ENCODE measurements around the gene FMNL1. TPM values are rescaled to one million over a fixed set of nuclear protein-coding genes. Genes with fewer than 3 reads are reported as not detected.
A peak's percentile ranks its signal among the peaks of the same experiment; 100 is the strongest.
"Not testable (repeated sequence)": the region's sequence is repeated elsewhere in the genome, so short reads cannot be mapped to it uniquely, and the experiment has no call there.

FMNL1 gene
- total RNA-seq, 2 donors from 2014 or later = 280 to 380 TPM

- Mint-ChIP-seq H3K4me3 (no peak overlapping the region), H3K9me3 (no peaks in the 10 kb centered on the region), H3K27me3 (no peaks in the 10 kb centered on the region), H3K27ac (no peak overlapping the region), H3K4me1 (ENCODE audit: low read depth in 2 of 2) (no peaks in the 10 kb centered on the region), H3K36me3 (no peaks in the 10 kb centered on the region)
- ATAC-seq (no peak), DNase-seq (ENCODE audit: low spot score) (no peak)
These were observed 20.2 kb upstream of the FMNL1 start for GRCh38 chr17:45201457-45201856.

GRCh38 chr17:45201880-45202279 is 19.8 kb upstream of the FMNL1 start:
- H3K4me1 Mint-ChIP-seq (ENCODE audit: low read depth in 2 of 2); H3K36me3 Mint-ChIP-seq; H3K9me3 Mint-ChIP-seq; DNase-seq (ENCODE audit: low spot score); H3K27ac Mint-ChIP-seq; H3K27me3 Mint-ChIP-seq; ATAC-seq; H3K4me3 Mint-ChIP-seq: not testable (repeated sequence)

- Mint-ChIP-seq H3K36me3 (no peaks in the 10 kb centered on the region), H3K4me1 (ENCODE audit: low read depth in 2 of 2) (peaks cover 32 to 35% of the 10 kb centered on the region in 2 donors)
- peak; percentile 41 to 59 for ATAC-seq
These were observed 2.6 kb upstream of the FMNL1 start for GRCh38 chr17:45218895-45219661.

GRCh38 chr17:45220079-45220478 is 1.6 kb upstream of the FMNL1 start:
- H3K4me3 Mint-ChIP-seq = peak overlapping the region; percentile 81
- no peaks in the 10 kb centered on the region for H3K36me3 Mint-ChIP-seq
- H3K27ac Mint-ChIP-seq = peak overlapping the region; percentile 71 to 81
- no peak for DNase-seq (ENCODE audit: low spot score)
- H3K9me3 Mint-ChIP-seq = no peaks in the 10 kb centered on the region
- no peaks in the 10 kb centered on the region for H3K27me3 Mint-ChIP-seq
- H3K4me1 Mint-ChIP-seq (ENCODE audit: low read depth in 2 of 2) = peaks cover 41 to 45% of the 10 kb centered on the region in 2 donors
- ATAC-seq = no peak

More at GRCh38 chr17:45218895-45219661, 2.6 kb upstream of the FMNL1 start:
- Mint-ChIP-seq H3K4me3 (peak overlapping the region; percentile 81), H3K9me3 (no peaks in the 10 kb centered on the region), H3K27me3 (no peaks in the 10 kb centered on the region), H3K27ac (peak overlapping the region; percentile 71 to 81)
- peak; percentile 87 for DNase-seq (ENCODE audit: low spot score)

- Mint-ChIP-seq H3K4me1 (ENCODE audit: low read depth in 2 of 2) (peaks cover 58 to 61% of the 10 kb centered on the region in 2 donors), H3K9me3 (no peaks in the 10 kb centered on the region), H3K36me3 (no peaks in the 10 kb centered on the region), H3K4me3 (peak overlapping the region; percentile 90), H3K27ac (peak overlapping the region; percentile 100), H3K27me3 (no peaks in the 10 kb centered on the region)
- DNase-seq (ENCODE audit: low spot score) (no peak), ATAC-seq (no peak)
These were observed 266 bp downstream of the FMNL1 start for GRCh38 chr17:45222014-45222288.

GRCh38 chr17:45222289-45222995 is 757 bp downstream of the FMNL1 start:
- ATAC-seq = peak in 1 of 2 donors; percentile 1
- H3K4me1 Mint-ChIP-seq (ENCODE audit: low read depth in 2 of 2) = peaks cover 63 to 65% of the 10 kb centered on the region in 2 donors
- H3K9me3 Mint-ChIP-seq = no peaks in the 10 kb centered on the region
- H3K27ac Mint-ChIP-seq = peak overlapping the region; percentile 100
- H3K36me3 Mint-ChIP-seq = no peaks in the 10 kb centered on the region
- H3K4me3 Mint-ChIP-seq = peak overlapping the region; percentile 90
- H3K27me3 Mint-ChIP-seq = no peaks in the 10 kb centered on the region
- DNase-seq (ENCODE audit: low spot score) = no peak

- peak overlapping the region; percentile 100 for H3K27ac Mint-ChIP-seq
- H3K4me1 Mint-ChIP-seq (ENCODE audit: low read depth in 2 of 2) = peaks cover 64 to 65% of the 10 kb centered on the region in 2 donors
- H3K36me3 Mint-ChIP-seq = no peaks in the 10 kb centered on the region
- no peak for DNase-seq (ENCODE audit: low spot score)
- peak overlapping the region; percentile 90 for H3K4me3 Mint-ChIP-seq
- no peak for ATAC-seq
- H3K27me3 Mint-ChIP-seq = no peaks in the 10 kb centered on the region
- no peaks in the 10 kb centered on the region for H3K9me3 Mint-ChIP-seq
These were observed 1.4 kb downstream of the FMNL1 start for GRCh38 chr17:45222996-45223538.

GRCh38 chr17:45223539-45224528 is 2.1 kb downstream of the FMNL1 start:
- peak overlapping the region; percentile 90 for H3K4me3 Mint-ChIP-seq
- no peaks in the 10 kb centered on the region for H3K36me3 Mint-ChIP-seq
- ATAC-seq = peak; percentile 4 to 10
- no peaks in the 10 kb centered on the region for H3K9me3 Mint-ChIP-seq
- peak; percentile 74 for DNase-seq (ENCODE audit: low spot score)
- H3K27me3 Mint-ChIP-seq = no peaks in the 10 kb centered on the region
- peaks cover 68 to 71% of the 10 kb centered on the region in 2 donors for H3K4me1 Mint-ChIP-seq (ENCODE audit: low read depth in 2 of 2)
- H3K27ac Mint-ChIP-seq = peak overlapping the region; percentile 100

GRCh38 chr17:45224671-45225050 is 3.0 kb downstream of the FMNL1 start:
- Mint-ChIP-seq H3K9me3 (no peaks in the 10 kb centered on the region), H3K27ac (peak overlapping the region; percentile 100)

GRCh38 chr17:45225051-45225700 is 3.5 kb downstream of the FMNL1 start:
- DNase-seq (ENCODE audit: low spot score) (no peak), ATAC-seq (no peak)
- Mint-ChIP-seq H3K36me3 (no peaks in the 10 kb centered on the region), H3K27me3 (no peaks in the 10 kb centered on the region), H3K27ac (peak overlapping the region; percentile 100), H3K4me3 (peak overlapping the region; percentile 90), H3K4me1 (ENCODE audit: low read depth in 2 of 2) (peaks cover 66 to 74% of the 10 kb centered on the region in 2 donors), H3K9me3 (no peaks in the 10 kb centered on the region)

More at GRCh38 chr17:45224671-45225050, 3.0 kb downstream of the FMNL1 start:
- Mint-ChIP-seq H3K4me1 (ENCODE audit: low read depth in 2 of 2) (peaks cover 66 to 74% of the 10 kb centered on the region in 2 donors), H3K4me3 (peak overlapping the region; percentile 90), H3K36me3 (no peaks in the 10 kb centered on the region), H3K27me3 (no peaks in the 10 kb centered on the region)
- DNase-seq (ENCODE audit: low spot score) = no peak
- ATAC-seq = no peak

- H3K4me1 Mint-ChIP-seq (ENCODE audit: low read depth in 2 of 2) = peaks cover 64 to 73% of the 10 kb centered on the region in 2 donors
- DNase-seq (ENCODE audit: low spot score) (peak; percentile 99), ATAC-seq (peak; percentile 84)
- no peaks in the 10 kb centered on the region for H3K9me3 Mint-ChIP-seq
- peak overlapping the region; percentile 90 for H3K4me3 Mint-ChIP-seq
- H3K27me3 Mint-ChIP-seq = no peaks in the 10 kb centered on the region
- no peaks in the 10 kb centered on the region for H3K36me3 Mint-ChIP-seq
- H3K27ac Mint-ChIP-seq = peak overlapping the region; percentile 100
These were observed 4.4 kb downstream of the FMNL1 start for GRCh38 chr17:45225964-45226530.

GRCh38 chr17:45226576-45226975 is 4.9 kb downstream of the FMNL1 start:
- no peaks in the 10 kb centered on the region for H3K36me3 Mint-ChIP-seq
- H3K4me3 Mint-ChIP-seq = peak overlapping the region; percentile 90
- H3K27ac Mint-ChIP-seq = peak overlapping the region; percentile 100
- peaks cover 64 to 73% of the 10 kb centered on the region in 2 donors for H3K4me1 Mint-ChIP-seq (ENCODE audit: low read depth in 2 of 2)
- ATAC-seq (no peak), DNase-seq (ENCODE audit: low spot score) (no peak)
- no peaks in the 10 kb centered on the region for H3K9me3 Mint-ChIP-seq
- H3K27me3 Mint-ChIP-seq = no peaks in the 10 kb centered on the region
